HepG2 (cell line): Measurements from ENCODE around the gene CTIF. TPM values are rescaled to one million over a fixed set of nuclear protein-coding genes. Genes with fewer than 3 reads are reported as not detected.

Source experiments
- NFKBIZ ChIP-seq: IDR thresholded peaks from 2 replicates; pipeline ENCODE4 v1.6.1; 2018; ENCODE audit warnings: missing genetic modification reagents, missing compliant biosample characterization
- POLR2A ChIP-seq, 2 experiments: IDR thresholded peaks; 2 replicates each; pipeline ENCODE4 v1.6.1; 2011; ENCODE audit warnings: low read depth in 2 of 2, low read length in 2 of 2, mild to moderate bottlenecking in 1 of 2, moderate library complexity in 1 of 2; ENCODE audit not compliant: insufficient read depth in 1 of 2
- REXO4 ChIP-seq: sonication (generic); formaldehyde crosslinking; IDR thresholded peaks from 2 replicates; pipeline ENCODE4 v1.8.0; 2022; ENCODE audit warnings: missing genetic modification reagents, mild to moderate bottlenecking, borderline replicate concordance
- SKI ChIP-seq: fragments of 450-650 bp; IDR thresholded peaks from one replicate; pipeline ENCODE4 v1.6.1; 2018; ENCODE audit warnings: mild to moderate bottlenecking; ENCODE audit not compliant: partially characterized antibody
- ZNF3 ChIP-seq: IDR thresholded peaks from 2 replicates; pipeline ENCODE4 v1.7.0; 2017; ENCODE audit warnings: inconsistent platforms
- polyA plus RNA-seq, 8 experiments: library from polyadenylated mRNA; depleted of rRNA in 3 of 8; stranded (reverse) in 7 of 8; unstranded in 1 of 8; fragments of >200 nt; fragmentation: Illumina TruSeq in 4 of 8; extraction: Trizol in 4 of 8; gene quantifications; 2 replicates each; pipeline versions ENCODE4 v1.2.1 to v1.2.3, GENCODE V29; 2011 to 2016; ENCODE audit warnings: low read depth in 4 of 8, missing spikeins in 1 of 8, mixed read lengths in 1 of 8; ENCODE audit not compliant: insufficient read depth in 1 of 8
- total RNA-seq, 5 experiments: library from RNA; depleted of rRNA; stranded (reverse); fragments of >200 nt; fragmentation: Illumina TruSeq; extraction: Trizol; gene quantifications; 2 replicates each; pipeline ENCODE4 v1.2.3, GENCODE V29; 2016; ENCODE audit warnings: low read depth in 1 of 5
- TF ChIP-seq, protein P1 (sequence below), 2 experiments: sonication (generic) in 1 of 2; formaldehyde crosslinking in 1 of 2; IDR thresholded peaks; 2 replicates each; pipeline versions ENCODE4 v1.4.0 to v1.6.1; 2016 to 2020; ENCODE audit warnings: borderline replicate concordance in 1 of 2, low read depth in 1 of 2, mild to moderate bottlenecking in 1 of 2, missing genetic modification reagents in 1 of 2
- TF ChIP-seq, protein P2 (sequence below): sonication (generic); formaldehyde crosslinking; conservative IDR thresholded peaks from 2 replicates; pipeline ENCODE4 v1.5.0; 2020; ENCODE audit warnings: missing genetic modification reagents
- TF ChIP-seq, protein P3 (sequence below): sonication (generic); formaldehyde crosslinking; IDR thresholded peaks from 2 replicates; pipeline ENCODE4 v1.4.0; 2020; ENCODE audit warnings: missing genetic modification reagents

The CTIF gene
- total and polyA plus RNA-seq, 2 of the 13 experiments (the other 11 are each of a cell fraction or from before 2014, with no cell fraction given) = 18.2 to 28.0 TPM

DNA sequence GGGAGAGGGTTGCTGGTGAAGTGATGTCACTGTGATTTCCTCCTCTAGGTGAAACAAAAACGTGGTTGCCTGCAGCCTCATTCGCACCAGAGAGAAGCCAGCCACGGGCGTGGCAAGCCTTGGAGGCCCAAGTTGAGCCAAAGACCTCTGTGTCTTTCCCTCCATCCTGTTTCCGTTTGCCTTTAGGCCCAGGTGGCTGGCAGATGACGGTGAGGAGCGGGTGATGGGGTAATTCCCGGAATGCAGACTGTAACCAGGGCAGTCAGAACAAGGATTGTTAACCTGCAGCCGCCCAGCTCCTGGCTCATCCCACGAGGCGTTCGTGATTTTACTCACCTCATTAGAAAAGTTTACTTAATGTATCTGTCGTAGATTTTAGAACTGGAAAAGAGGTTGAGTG, 14.4 kb downstream of the CTIF start (continued):
- TF ChIP-seq, protein P1, sequence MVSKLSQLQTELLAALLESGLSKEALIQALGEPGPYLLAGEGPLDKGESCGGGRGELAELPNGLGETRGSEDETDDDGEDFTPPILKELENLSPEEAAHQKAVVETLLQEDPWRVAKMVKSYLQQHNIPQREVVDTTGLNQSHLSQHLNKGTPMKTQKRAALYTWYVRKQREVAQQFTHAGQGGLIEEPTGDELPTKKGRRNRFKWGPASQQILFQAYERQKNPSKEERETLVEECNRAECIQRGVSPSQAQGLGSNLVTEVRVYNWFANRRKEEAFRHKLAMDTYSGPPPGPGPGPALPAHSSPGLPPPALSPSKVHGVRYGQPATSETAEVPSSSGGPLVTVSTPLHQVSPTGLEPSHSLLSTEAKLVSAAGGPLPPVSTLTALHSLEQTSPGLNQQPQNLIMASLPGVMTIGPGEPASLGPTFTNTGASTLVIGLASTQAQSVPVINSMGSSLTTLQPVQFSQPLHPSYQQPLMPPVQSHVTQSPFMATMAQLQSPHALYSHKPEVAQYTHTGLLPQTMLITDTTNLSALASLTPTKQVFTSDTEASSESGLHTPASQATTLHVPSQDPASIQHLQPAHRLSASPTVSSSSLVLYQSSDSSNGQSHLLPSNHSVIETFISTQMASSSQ (IDR thresholded peaks at IDR 0.05; ENCODE audit: low read depth) = no peak
- TF ChIP-seq, protein P1 (CRISPR knock-in tag; IDR thresholded peaks at IDR 0.05; ENCODE audit: borderline replicate concordance) = no peak
- TF ChIP-seq POLR2A (IDR thresholded peaks at IDR 0.05; ENCODE audit: insufficient read depth in 1 of 2, low read depth in 2 of 2, low read length in 2 of 2) (no peak), NFKBIZ (CRISPR knock-in tag) (no peak), ZNF3 (CRISPR knock-in tag) (no peak), SKI (no peak), REXO4 (no peak)
- TF ChIP-seq, protein P2, sequence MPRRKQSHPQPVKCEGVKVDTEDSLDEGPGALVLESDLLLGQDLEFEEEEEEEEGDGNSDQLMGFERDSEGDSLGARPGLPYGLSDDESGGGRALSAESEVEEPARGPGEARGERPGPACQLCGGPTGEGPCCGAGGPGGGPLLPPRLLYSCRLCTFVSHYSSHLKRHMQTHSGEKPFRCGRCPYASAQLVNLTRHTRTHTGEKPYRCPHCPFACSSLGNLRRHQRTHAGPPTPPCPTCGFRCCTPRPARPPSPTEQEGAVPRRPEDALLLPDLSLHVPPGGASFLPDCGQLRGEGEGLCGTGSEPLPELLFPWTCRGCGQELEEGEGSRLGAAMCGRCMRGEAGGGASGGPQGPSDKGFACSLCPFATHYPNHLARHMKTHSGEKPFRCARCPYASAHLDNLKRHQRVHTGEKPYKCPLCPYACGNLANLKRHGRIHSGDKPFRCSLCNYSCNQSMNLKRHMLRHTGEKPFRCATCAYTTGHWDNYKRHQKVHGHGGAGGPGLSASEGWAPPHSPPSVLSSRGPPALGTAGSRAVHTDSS (CRISPR knock-in tag) = no peak
- TF ChIP-seq, protein P3, sequence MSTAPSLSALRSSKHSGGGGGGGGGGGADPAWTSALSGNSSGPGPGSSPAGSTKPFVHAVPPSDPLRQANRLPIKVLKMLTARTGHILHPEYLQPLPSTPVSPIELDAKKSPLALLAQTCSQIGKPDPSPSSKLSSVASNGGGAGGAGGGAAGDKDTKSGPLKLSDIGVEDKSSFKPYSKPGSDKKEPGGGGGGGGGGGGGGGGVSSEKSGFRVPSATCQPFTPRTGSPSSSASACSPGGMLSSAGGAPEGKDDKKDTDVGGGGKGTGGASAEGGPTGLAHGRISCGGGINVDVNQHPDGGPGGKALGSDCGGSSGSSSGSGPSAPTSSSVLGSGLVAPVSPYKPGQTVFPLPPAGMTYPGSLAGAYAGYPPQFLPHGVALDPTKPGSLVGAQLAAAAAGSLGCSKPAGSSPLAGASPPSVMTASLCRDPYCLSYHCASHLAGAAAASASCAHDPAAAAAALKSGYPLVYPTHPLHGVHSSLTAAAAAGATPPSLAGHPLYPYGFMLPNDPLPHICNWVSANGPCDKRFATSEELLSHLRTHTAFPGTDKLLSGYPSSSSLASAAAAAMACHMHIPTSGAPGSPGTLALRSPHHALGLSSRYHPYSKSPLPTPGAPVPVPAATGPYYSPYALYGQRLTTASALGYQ (CRISPR knock-in tag) = no peak
